Osteoblast (primary cell): ENCODE data around the gene CDK15. TPM values are rescaled to one million over a fixed set of nuclear protein-coding genes. Genes with fewer than 3 reads are reported as not detected.

Experiments used
- DNase-seq: peaks from one replicate; pipeline ENCODE4 v3.0.0; 2011; ENCODE audit warnings: low spot score, mixed read lengths; ENCODE audit not compliant: insufficient read length; ENCODE audit errors: missing footprints
- H2AFZ ChIP-seq: 2 replicates; pipeline ENCODE4 v1.6.0; 2011; ENCODE audit warnings: mild to moderate bottlenecking, low read length
- H3K27ac ChIP-seq: 2 replicates; pipeline ENCODE4 v1.5.1; 2011; ENCODE audit warnings: mild to moderate bottlenecking, low read depth, low read length, moderate library complexity
- H3K27me3 ChIP-seq: 2 replicates; pipeline ENCODE4 v1.6.0; 2012; ENCODE audit warnings: mild to moderate bottlenecking, control low read depth, inconsistent platforms, low read length, moderate library complexity; ENCODE audit not compliant: insufficient read depth
- H3K36me3 ChIP-seq: 2 replicates; pipeline ENCODE4 v1.5.1; 2011; ENCODE audit warnings: mild to moderate bottlenecking, low read length, control low read depth, moderate library complexity; ENCODE audit not compliant: insufficient read depth
- H3K4me1 ChIP-seq: 2 replicates; pipeline ENCODE4 v1.5.1; 2011; ENCODE audit warnings: mild to moderate bottlenecking, low read length, control low read depth, moderate library complexity; ENCODE audit not compliant: insufficient read depth
- H3K4me2 ChIP-seq: 2 replicates; pipeline ENCODE4 v1.6.0; 2011; ENCODE audit warnings: mild to moderate bottlenecking, low read length; ENCODE audit not compliant: insufficient read depth
- H3K4me3 ChIP-seq: fragments of 200-600 bp; sonication (generic); 3 replicates; pipeline ENCODE4 v1.5.1; 2012; ENCODE audit warnings: mild to moderate bottlenecking, low read length, inconsistent platforms; ENCODE audit not compliant: insufficient read depth
- H3K79me2 ChIP-seq: 2 replicates; pipeline ENCODE4 v1.6.0; 2012; ENCODE audit warnings: mild to moderate bottlenecking, low read length, control low read depth, inconsistent platforms; ENCODE audit not compliant: insufficient read depth
- H3K9me3 ChIP-seq: 2 replicates; pipeline ENCODE4 v1.5.1; 2011; ENCODE audit warnings: low read depth, low read length, control low read depth
- H4K20me1 ChIP-seq: 2 replicates; pipeline ENCODE4 v1.6.0; 2012; ENCODE audit warnings: mild to moderate bottlenecking, low read length, control low read depth; ENCODE audit not compliant: insufficient read depth
- total RNA-seq: library from RNA; depleted of rRNA; stranded (reverse); fragments of >200 nt; gene quantifications from 2 replicates; pipeline ENCODE4 v1.2.3, GENCODE V29; 2012
- TF ChIP-seq, protein P1 (sequence below): IDR thresholded peaks from 2 replicates; pipeline ENCODE4 v1.5.1; 2011; ENCODE audit warnings: mild to moderate bottlenecking, low read depth, low read length, moderate library complexity; ENCODE audit errors: extremely low read depth

Gene CDK15
- total RNA-seq, 1 donor = 4.7 TPM

DNA sequence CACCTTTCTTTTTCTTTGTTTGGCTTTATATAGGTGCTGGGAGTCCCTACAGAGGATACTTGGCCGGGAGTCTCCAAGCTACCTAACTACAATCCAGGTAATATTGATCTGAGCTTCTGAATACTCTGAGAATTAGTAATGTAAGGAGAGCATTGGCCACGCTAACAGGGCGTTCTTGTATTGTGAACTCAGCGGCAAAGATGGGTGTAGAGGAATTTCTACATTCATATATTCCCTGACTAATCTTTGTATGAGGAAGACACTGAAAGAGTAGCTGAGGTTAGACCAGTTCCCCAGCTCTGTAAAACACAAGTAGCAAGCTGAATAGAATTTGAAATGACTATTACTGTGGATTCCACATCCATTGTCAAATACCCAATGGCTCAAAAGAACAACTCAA is 48.5 kb downstream of the CDK15 start:
- TF ChIP-seq, protein P1, sequence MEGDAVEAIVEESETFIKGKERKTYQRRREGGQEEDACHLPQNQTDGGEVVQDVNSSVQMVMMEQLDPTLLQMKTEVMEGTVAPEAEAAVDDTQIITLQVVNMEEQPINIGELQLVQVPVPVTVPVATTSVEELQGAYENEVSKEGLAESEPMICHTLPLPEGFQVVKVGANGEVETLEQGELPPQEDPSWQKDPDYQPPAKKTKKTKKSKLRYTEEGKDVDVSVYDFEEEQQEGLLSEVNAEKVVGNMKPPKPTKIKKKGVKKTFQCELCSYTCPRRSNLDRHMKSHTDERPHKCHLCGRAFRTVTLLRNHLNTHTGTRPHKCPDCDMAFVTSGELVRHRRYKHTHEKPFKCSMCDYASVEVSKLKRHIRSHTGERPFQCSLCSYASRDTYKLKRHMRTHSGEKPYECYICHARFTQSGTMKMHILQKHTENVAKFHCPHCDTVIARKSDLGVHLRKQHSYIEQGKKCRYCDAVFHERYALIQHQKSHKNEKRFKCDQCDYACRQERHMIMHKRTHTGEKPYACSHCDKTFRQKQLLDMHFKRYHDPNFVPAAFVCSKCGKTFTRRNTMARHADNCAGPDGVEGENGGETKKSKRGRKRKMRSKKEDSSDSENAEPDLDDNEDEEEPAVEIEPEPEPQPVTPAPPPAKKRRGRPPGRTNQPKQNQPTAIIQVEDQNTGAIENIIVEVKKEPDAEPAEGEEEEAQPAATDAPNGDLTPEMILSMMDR = no peak
- H3K4me3 ChIP-seq = peak overlapping the region; percentile 57

GRCh38 chr2:201855356-201855755 is 49.0 kb downstream of the CDK15 start:
- H3K79me2 ChIP-seq = peaks cover 2% of the 10 kb centered on the region
- TF ChIP-seq, protein P1 = no peak
- H3K9me3 ChIP-seq = no peaks in the 10 kb centered on the region
- H3K27me3 ChIP-seq = no peaks in the 10 kb centered on the region
- no peaks in the 10 kb centered on the region for H4K20me1 ChIP-seq
- peak overlapping the region; percentile 100 for H3K27ac ChIP-seq
- H2AFZ ChIP-seq = peak overlapping the region; percentile 1
- no peak for DNase-seq
- no peaks in the 10 kb centered on the region for H3K36me3 ChIP-seq
- peak overlapping the region; percentile 80 for H3K4me2 ChIP-seq
- peaks cover 58% of the 10 kb centered on the region for H3K4me1 ChIP-seq
- no peak overlapping the region for H3K4me3 ChIP-seq

More for the DNA sequence above, 48.5 kb downstream of the CDK15 start:
- peak; percentile 81 for DNase-seq
- H3K27me3 ChIP-seq = no peaks in the 10 kb centered on the region
- peaks cover 2% of the 10 kb centered on the region for H3K79me2 ChIP-seq
- H3K27ac ChIP-seq = peak overlapping the region; percentile 100
- no peaks in the 10 kb centered on the region for H3K9me3 ChIP-seq
- peaks cover 52% of the 10 kb centered on the region for H3K4me1 ChIP-seq
- H4K20me1 ChIP-seq = no peaks in the 10 kb centered on the region
- H3K36me3 ChIP-seq = no peaks in the 10 kb centered on the region
- H3K4me2 ChIP-seq = peak overlapping the region; percentile 80
- no peak overlapping the region for H2AFZ ChIP-seq

DNA sequence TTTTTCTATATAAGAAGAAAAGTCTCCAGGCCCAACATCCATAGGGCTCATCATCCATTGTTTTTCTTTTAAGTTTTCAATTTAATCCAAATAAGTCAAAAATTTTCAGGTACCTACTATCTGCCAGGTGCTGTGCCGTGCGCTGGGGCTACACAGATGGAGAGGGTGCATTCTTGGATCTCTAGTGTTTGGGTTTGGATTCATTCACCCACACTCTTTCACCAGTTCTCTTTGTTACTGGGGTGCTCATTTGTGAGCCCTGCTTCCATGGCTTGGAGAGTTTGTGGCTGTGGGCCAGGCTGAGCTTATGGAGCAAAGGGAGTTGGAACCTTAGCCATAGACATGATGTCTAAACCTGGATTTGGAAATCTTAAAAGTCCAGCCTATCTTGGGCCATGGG is 51.0 kb downstream of the CDK15 start:
- Histone ChIP-seq H3K79me2 (peaks cover 2% of the 10 kb centered on the region), H3K27me3 (no peaks in the 10 kb centered on the region), H3K4me1 (peaks cover 65% of the 10 kb centered on the region), H3K4me2 (no peak overlapping the region), H3K9me3 (no peaks in the 10 kb centered on the region), H2AFZ (no peak overlapping the region), H4K20me1 (no peaks in the 10 kb centered on the region), H3K36me3 (no peaks in the 10 kb centered on the region), H3K4me3 (no peak overlapping the region), H3K27ac (peak overlapping the region; percentile 56)
- no peak for DNase-seq
- TF ChIP-seq, protein P1 = no peak

DNA sequence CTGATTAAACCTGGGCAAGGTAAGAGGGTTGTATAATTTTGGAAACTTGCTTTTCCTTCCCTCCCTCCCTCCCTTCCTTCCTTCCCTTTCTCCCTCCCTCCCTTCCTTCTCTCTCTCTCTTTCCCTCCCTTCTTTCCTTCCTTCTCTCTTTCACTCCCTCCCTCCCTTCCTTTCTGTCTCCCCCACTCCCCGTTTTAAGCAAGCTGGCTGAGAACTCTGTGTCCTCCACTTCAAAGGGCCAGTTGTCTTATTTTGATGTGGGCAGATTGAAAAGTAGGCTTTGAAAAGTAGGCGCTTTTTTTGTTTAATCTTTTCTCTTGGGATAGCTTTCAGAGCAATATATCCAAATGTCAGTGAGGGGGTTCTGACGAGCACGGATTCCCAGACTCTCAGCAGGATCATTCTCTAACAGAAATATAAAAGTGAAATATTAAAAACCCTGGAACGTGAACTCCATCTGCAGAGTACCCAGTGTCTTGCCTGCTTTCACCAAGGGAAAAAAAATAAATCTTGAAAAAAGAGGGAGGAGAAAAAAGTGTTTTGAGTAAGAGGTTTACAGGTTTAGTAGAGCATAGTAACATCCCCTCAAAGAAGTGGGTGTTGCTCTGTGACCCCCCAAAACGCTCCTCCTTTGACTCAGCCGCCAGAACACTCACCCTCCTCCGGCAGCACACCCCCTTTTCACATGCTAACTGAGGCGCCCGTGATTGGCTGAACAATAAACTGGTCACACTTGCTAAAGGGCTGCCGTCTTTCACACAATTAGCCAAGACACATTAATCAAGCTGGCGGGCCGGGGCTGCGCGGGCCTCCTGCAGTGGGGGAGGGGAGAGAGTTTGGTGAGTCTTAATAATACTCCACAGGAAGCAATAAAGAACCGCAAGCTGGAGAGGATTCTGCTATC is 52.2 kb downstream of the CDK15 start:
- Histone ChIP-seq H3K27me3 (no peaks in the 10 kb centered on the region), H3K9me3 (no peaks in the 10 kb centered on the region), H3K4me1 (peaks cover 53% of the 10 kb centered on the region), H2AFZ (peak overlapping the region; percentile 58), H3K4me3 (peak overlapping the region; percentile 54), H3K4me2 (peak overlapping the region; percentile 69), H4K20me1 (no peaks in the 10 kb centered on the region), H3K36me3 (no peaks in the 10 kb centered on the region), H3K27ac (peak overlapping the region; percentile 56), H3K79me2 (peaks cover 2% of the 10 kb centered on the region)
- TF ChIP-seq, protein P1 = no peak
- DNase-seq = peak; percentile 64
